ENCODE results near the gene CTTNBP2.

Gene CTTNBP2

GRCh38 chr7:117800406-117800805 is 72.8 kb downstream of the CTTNBP2 start:
- no peak for TF ChIP-seq EZH2phosphoT487 (IDR thresholded peaks at IDR 0.05; ENCODE audit: low read depth)
- TF ChIP-seq, protein P1, sequence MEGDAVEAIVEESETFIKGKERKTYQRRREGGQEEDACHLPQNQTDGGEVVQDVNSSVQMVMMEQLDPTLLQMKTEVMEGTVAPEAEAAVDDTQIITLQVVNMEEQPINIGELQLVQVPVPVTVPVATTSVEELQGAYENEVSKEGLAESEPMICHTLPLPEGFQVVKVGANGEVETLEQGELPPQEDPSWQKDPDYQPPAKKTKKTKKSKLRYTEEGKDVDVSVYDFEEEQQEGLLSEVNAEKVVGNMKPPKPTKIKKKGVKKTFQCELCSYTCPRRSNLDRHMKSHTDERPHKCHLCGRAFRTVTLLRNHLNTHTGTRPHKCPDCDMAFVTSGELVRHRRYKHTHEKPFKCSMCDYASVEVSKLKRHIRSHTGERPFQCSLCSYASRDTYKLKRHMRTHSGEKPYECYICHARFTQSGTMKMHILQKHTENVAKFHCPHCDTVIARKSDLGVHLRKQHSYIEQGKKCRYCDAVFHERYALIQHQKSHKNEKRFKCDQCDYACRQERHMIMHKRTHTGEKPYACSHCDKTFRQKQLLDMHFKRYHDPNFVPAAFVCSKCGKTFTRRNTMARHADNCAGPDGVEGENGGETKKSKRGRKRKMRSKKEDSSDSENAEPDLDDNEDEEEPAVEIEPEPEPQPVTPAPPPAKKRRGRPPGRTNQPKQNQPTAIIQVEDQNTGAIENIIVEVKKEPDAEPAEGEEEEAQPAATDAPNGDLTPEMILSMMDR (IDR thresholded peaks at IDR 0.05; ENCODE audit: low read depth, low read length): no peak
- H3K9ac ChIP-seq (ENCODE audit: low read length): no peak overlapping the region
- no peak overlapping the region for H3K4me3 ChIP-seq (ENCODE audit: low read length)
- no peaks in the 10 kb centered on the region for H3K27me3 ChIP-seq (ENCODE audit: low read depth, low read length)
- H3K36me3 ChIP-seq (replicated peaks; ENCODE audit: low read depth, low read length): no peaks in the 10 kb centered on the region
- no peaks in the 10 kb centered on the region for H3K9me3 ChIP-seq (ENCODE audit: insufficient read depth, low read length)
- H3K4me1 ChIP-seq (ENCODE audit: low read length): peaks cover 13% of the 10 kb centered on the region
- H3K27ac ChIP-seq (ENCODE audit: low read length): no peak overlapping the region
- H2AFZ ChIP-seq (ENCODE audit: low read depth, low read length): no peak overlapping the region
- peak overlapping the region; percentile 48 for H3K4me2 ChIP-seq (ENCODE audit: low read length)
- H3K79me2 ChIP-seq (ENCODE audit: low read length): no peaks in the 10 kb centered on the region
- H4K20me1 ChIP-seq (ENCODE audit: insufficient read depth, low read length): no peaks in the 10 kb centered on the region

DNA sequence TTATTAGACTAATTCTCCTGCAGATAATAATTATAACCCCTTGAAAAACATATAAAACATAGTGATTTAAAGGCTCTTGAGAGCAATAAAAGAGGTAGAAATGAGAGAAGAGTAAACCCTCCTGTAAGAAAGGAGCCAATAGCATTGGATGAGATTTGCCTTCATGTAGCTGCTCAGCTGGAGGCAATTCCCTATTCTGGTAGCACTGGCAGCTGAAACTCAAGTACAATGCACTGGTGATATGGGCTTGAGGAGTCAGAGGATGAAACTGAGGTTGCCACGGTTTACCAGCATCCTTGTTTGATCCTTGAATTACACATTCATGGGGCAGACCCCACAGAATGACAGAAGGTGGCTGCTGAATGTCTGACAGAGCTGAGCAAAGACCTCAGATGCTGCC is 76.4 kb downstream of the CTTNBP2 start:
- TF ChIP-seq EZH2phosphoT487 (IDR thresholded peaks at IDR 0.05; ENCODE audit: low read depth): no peak
- TF ChIP-seq, protein P1 (IDR thresholded peaks at IDR 0.05; ENCODE audit: low read depth, low read length): no peak
- H3K4me2 ChIP-seq (ENCODE audit: low read length): no peak overlapping the region
- H3K27me3 ChIP-seq (ENCODE audit: low read depth, low read length): no peaks in the 10 kb centered on the region
- no peaks in the 10 kb centered on the region for H3K79me2 ChIP-seq (ENCODE audit: low read length)
- no peaks in the 10 kb centered on the region for H3K36me3 ChIP-seq (replicated peaks; ENCODE audit: low read depth, low read length)
- no peak overlapping the region for H3K9ac ChIP-seq (ENCODE audit: low read length)
- peaks cover 22% of the 10 kb centered on the region for H3K4me1 ChIP-seq (ENCODE audit: low read length)
- no peak overlapping the region for H3K27ac ChIP-seq (ENCODE audit: low read length)
- no peaks in the 10 kb centered on the region for H3K9me3 ChIP-seq (ENCODE audit: insufficient read depth, low read length)
- no peak overlapping the region for H2AFZ ChIP-seq (ENCODE audit: low read depth, low read length)
- no peaks in the 10 kb centered on the region for H4K20me1 ChIP-seq (ENCODE audit: insufficient read depth, low read length)
- H3K4me3 ChIP-seq (ENCODE audit: low read length): no peak overlapping the region

- H3K9me3 ChIP-seq (ENCODE audit: insufficient read depth, low read length): no peaks in the 10 kb centered on the region
- TF ChIP-seq, protein P1 (IDR thresholded peaks at IDR 0.05; ENCODE audit: low read depth, low read length): no peak
- TF ChIP-seq EZH2phosphoT487 (IDR thresholded peaks at IDR 0.05; ENCODE audit: low read depth): no peak
- no peak overlapping the region for H3K27ac ChIP-seq (ENCODE audit: low read length)
- no peaks in the 10 kb centered on the region for H3K36me3 ChIP-seq (replicated peaks; ENCODE audit: low read depth, low read length)
- no peaks in the 10 kb centered on the region for H3K27me3 ChIP-seq (ENCODE audit: low read depth, low read length)
- no peak overlapping the region for H3K9ac ChIP-seq (ENCODE audit: low read length)
- no peak overlapping the region for H2AFZ ChIP-seq (ENCODE audit: low read depth, low read length)
- no peaks in the 10 kb centered on the region for H4K20me1 ChIP-seq (ENCODE audit: insufficient read depth, low read length)
- H3K4me3 ChIP-seq (ENCODE audit: low read length): no peak overlapping the region
- H3K79me2 ChIP-seq (ENCODE audit: low read length): no peaks in the 10 kb centered on the region
- peaks cover 38% of the 10 kb centered on the region for H3K4me1 ChIP-seq (ENCODE audit: low read length)
- no peak overlapping the region for H3K4me2 ChIP-seq (ENCODE audit: low read length)
These were observed 79.3 kb downstream of the CTTNBP2 start for GRCh38 chr7:117793976-117794375.

DNA sequence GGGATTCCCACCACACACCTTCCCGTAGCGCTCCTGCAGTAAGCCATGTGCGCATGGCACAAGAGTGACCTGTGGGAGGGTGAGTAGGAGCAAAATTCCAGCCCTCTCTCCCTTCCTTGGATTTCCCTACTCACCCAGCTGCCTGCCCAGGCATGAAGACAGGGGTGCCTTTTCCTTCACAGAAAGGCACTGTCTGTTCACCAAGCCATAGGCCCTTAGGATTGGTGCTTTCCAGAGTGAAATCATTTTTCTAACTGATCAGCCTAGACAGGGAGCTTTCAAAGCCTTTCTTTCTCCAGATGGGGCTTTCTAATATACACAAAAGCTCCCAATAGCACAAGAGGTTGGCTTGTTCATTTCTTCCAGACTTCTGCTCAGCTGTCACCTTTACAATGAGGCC is 79.7 kb downstream of the CTTNBP2 start:
- Histone ChIP-seq H3K4me2 (ENCODE audit: low read length) (no peak overlapping the region), H3K4me1 (ENCODE audit: low read length) (peaks cover 43% of the 10 kb centered on the region), H3K9ac (ENCODE audit: low read length) (no peak overlapping the region), H3K9me3 (ENCODE audit: insufficient read depth, low read length) (no peaks in the 10 kb centered on the region), H2AFZ (ENCODE audit: low read depth, low read length) (no peak overlapping the region), H4K20me1 (ENCODE audit: insufficient read depth, low read length) (no peaks in the 10 kb centered on the region), H3K4me3 (ENCODE audit: low read length) (no peak overlapping the region), H3K79me2 (ENCODE audit: low read length) (no peaks in the 10 kb centered on the region), H3K36me3 (replicated peaks; ENCODE audit: low read depth, low read length) (no peaks in the 10 kb centered on the region), H3K27ac (ENCODE audit: low read length) (no peak overlapping the region), H3K27me3 (ENCODE audit: low read depth, low read length) (no peaks in the 10 kb centered on the region)
- TF ChIP-seq, protein P1 (IDR thresholded peaks at IDR 0.05; ENCODE audit: low read depth, low read length): no peak
- no peak for TF ChIP-seq EZH2phosphoT487 (IDR thresholded peaks at IDR 0.05; ENCODE audit: low read depth)
